Measurements from ENCODE around the gene SLC6A19. TPM values are rescaled to one million over a fixed set of nuclear protein-coding genes. Genes with fewer than 3 reads are reported as not detected.

Gene SLC6A19
- polyA plus RNA-seq, 4 donors = 0.78 to 70.8 (median 42.4) TPM

Other genes starting within 250 kb of the SLC6A19 start
- 10 to 100 TPM in 3 of 4 donors, 1 to 10 TPM in 1; 7.8 to 25.3 (median 15.1) TPM for gene NKD2, start 192.8 kb upstream of the SLC6A19 start, polyA plus RNA-seq (ENCODE audit: insufficient read length in 4 of 4)
- gene SLC12A7, start 89.5 kb upstream of the SLC6A19 start, polyA plus RNA-seq (ENCODE audit: insufficient read length in 4 of 4) = 10 to 100 TPM; 24.1 to 41.4 (median 34.1) TPM
- 1 to 10 TPM in 2 of 4 donors, under 1 TPM in 1, not detected in 1; 0.11 to 5.1 (median 1.2) TPM for gene SLC6A18, start 23.8 kb downstream of the SLC6A19 start, polyA plus RNA-seq (ENCODE audit: insufficient read length in 4 of 4)
- gene TERT, start 93.5 kb downstream of the SLC6A19 start, polyA plus RNA-seq (ENCODE audit: insufficient read length in 4 of 4) = under 1 TPM; 0.05 to 0.76 (median 0.24) TPM
- 100 to 1,000 TPM in 3 of 4 donors, 10 to 100 TPM in 1; 71.9 to 133 (median 118) TPM for gene CLPTM1L, start 143.5 kb downstream of the SLC6A19 start, polyA plus RNA-seq (ENCODE audit: insufficient read length in 4 of 4)
- gene SLC6A3, start 243.8 kb downstream of the SLC6A19 start, polyA plus RNA-seq (ENCODE audit: insufficient read length in 4 of 4) = under 1 TPM; 0.14 to 0.72 (median 0.56) TPM